ENCODE results near the gene RNF149. TPM values are rescaled to one million over a fixed set of nuclear protein-coding genes. Genes with fewer than 3 reads are reported as not detected.
"Not testable (repeated sequence)": the region's sequence is repeated elsewhere in the genome, so short reads cannot be mapped to it uniquely, and the experiment has no call there.

The RNF149 gene
- 10 to 100 TPM; 42.1 to 45.9 TPM for total RNA-seq

GRCh38 chr2:101308432-101309210, at the start of gene RNF149:
TSS of gene RNF149 (minus strand) at chr2:101308701. CDS start at chr2:101308588, 113 bp downstream.
- POLR2A ChIA-PET: interaction anchor here (0.6 to 2.3 kb wide), 8 partner anchors 8 to 1047 kb away, joined by 3 to 18 read pairs (median 6); partner anchors contain the start of genes CNOT11 and IL18R1
- CTCF ChIA-PET: interaction anchor here (0.6 to 1.5 kb wide), 3 partner anchors 19 to 55 kb away, joined by 3 to 4 read pairs (median 3); no protein-coding TSS in a partner anchor

GRCh38 chr2:101357376-101357775, 48.9 kb upstream of the RNF149 start:
- ChIA-PET CTCF (no interaction called here), POLR2A (no interaction called here)

GRCh38 chr2:101356521-101356920, 48.0 kb upstream of the RNF149 start:
- POLR2A ChIA-PET: no interaction called here
- CTCF ChIA-PET: no interaction called here

DNA sequence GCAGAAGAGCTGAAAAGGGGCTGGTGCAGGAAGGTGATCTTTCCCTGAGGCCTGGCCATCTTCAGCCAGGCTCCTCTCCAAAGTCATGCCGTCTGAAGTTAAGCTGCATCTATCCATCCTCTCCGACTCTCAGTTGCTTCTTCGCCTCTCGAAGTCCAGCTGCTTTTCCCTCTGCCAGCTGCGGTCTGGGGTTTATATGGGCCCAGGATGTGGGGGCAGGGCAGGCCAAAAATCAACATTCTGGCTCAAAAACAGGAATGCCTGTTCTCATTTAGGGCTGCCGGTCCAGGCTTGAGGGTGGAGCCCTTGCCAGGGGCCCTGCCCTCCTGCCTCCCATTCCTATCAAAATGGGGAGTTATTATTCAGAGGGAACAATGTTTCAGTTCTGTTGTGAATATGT, 47.6 kb upstream of the RNF149 start:
- CTCF ChIA-PET: no interaction called here
- POLR2A ChIA-PET: no interaction called here

DNA sequence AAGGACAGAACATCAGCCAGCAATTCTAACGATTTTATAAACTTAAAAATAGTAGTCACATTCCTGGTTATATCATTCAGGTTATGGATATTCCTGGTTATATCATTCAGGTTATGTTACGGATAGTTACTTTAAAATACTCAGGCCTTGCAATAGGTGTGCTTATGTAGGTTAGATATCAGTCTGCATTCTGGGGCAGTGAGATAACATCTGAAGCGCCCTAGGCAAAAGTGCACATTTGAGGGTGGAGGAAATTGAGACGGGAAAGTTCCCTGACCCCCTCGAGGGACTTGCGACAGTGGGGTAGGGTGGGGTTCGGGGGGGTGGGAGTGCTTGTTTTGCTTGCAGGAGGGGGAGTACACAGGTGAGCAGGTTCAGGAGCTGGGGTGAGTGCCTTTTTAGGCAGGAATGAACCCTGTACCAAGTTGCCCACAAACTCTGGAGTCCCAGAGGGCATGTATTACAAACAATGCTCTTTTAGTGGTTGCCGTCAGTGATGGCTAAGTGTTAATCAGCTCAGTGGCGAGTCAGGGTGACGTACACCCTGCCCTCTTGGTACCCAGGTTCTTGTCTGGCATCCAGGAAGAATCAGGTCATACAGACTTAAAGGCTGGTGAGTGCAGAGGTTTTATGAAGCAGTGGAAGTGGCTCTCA, 47.0 kb upstream of the RNF149 start:
- POLR2A ChIA-PET: no interaction called here
- CTCF ChIA-PET: interaction anchor here (0.6 kb wide), 1 partner anchor 46 kb away, joined by 3 read pairs; no protein-coding TSS in a partner anchor

- POLR2A ChIA-PET: no interaction called here
- CTCF ChIA-PET: interaction anchor here (0.6 kb wide), 1 partner anchor 45 kb away, joined by 3 read pairs; no protein-coding TSS in a partner anchor
Measured at GRCh38 chr2:101354420-101355311, 46.2 kb upstream of the RNF149 start.

DNA sequence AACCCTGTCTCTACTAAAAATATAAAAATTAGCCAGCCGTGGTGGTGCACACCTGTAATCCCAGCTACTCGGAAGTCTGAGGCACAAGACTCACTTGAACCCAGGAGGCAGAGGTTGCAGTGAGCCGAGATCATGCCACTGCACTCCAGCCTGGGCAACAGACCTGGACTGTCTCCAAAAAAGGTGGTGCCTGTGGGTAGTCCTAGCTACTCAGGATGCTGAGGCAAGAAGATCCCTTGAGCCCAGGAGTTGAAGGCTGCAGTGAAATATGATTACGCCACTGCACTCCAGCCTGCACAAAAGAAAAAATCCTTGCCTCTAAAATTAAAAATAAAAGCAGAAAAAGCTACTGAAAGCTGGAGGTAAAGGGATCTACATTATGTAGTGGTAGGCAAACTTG, 44.1 kb upstream of the RNF149 start:
- POLR2A ChIA-PET: not testable (repeated sequence)
- CTCF ChIA-PET: interaction anchor here (1.0 kb wide), 1 partner anchor 10 kb away, joined by 4 read pairs; no protein-coding TSS in a partner anchor

DNA sequence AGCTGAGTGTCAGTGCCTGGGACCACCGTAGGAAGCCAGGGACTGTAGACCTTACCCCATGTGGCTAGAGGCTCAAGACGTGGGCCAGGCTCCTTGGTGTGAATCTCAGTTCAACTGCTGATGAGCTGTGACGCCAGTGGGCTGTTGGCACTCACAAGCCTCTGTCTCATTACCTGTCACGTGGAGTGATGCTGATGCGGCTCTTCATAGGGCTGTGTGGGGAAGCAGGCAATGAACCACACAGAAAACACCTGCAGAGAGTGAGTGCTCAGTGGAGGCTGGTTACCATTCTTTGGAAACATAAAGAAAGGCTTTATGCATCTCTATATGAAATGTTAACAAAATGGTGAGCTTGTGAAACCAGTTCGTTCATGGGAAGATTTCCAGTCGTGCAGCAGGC, 42.7 kb upstream of the RNF149 start:
- ChIA-PET CTCF (interaction anchor here (1.3 kb wide), 2 partner anchors 9 to 36 kb away, joined by 3 to 4 read pairs; partner anchors contain the start of gene CREG2), POLR2A (no interaction called here)

DNA sequence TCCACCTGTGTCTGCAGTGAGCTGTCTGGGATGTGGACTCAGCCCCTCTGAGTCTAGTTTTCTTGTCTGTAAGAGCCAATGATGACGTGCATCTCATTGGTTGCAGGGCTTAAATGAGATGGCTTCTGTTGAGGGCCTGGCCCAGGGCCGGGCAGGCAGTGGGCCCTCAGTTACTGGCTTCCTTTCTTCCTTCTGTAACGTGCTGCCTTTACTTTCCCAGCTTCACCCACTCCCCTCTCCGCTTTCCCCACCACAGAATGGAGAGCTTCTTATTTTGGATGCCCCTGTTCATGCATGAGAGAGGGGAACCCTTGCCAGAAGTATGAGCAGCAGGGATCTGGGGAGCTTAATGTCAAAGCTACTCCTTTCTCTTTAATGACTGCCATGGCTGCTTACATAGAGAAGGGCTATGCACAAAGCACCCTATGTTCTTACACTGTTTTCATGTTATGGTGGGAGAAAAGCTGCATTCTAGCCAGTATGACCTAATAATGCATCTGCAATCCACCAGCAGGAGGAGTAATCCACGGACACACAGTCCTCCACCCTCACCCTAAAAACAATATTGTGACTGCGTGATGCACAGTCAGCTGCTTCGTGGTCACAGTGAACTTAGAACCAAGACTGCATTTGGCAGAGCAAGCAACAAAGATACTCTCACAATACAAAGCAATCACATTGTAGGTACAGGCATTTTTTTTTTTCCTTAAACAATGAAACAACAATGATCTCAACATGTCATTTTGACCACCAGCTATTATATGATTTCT, 41.6 kb upstream of the RNF149 start:
- ChIA-PET CTCF (interaction anchor here (1.0 to 1.5 kb wide), 5 partner anchors 12 to 47 kb away, joined by 3 to 4 read pairs (median 3); partner anchors contain the start of gene CREG2), POLR2A (interaction anchor here (0.7 kb wide), 1 partner anchor 21 kb away, joined by 5 read pairs; no protein-coding TSS in a partner anchor)

DNA sequence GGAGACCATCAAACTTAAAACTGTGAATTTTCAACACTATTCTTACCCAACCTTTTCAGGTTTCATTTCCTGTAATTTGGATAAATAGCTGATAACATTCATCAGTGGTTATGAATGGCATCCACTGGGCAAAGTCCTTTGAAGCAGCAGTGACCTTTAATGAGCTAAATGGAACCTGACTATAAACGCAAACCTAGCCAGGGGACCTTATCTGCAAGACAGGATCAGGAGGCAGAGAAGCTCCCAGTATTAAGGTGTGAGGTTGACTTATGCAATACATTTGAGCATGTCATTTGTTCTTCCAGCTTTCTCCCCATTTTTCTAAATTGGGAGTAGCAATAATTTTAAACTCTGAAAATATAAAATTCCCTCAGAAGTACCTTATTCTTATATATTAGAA, 40.4 kb upstream of the RNF149 start:
- CTCF ChIA-PET: interaction anchor here (0.5 to 1.5 kb wide), 3 partner anchors 23 to 316 kb away, joined by 3 to 4 read pairs (median 3); no protein-coding TSS in a partner anchor
- POLR2A ChIA-PET: no interaction called here

- ChIA-PET CTCF (no interaction called here), POLR2A (no interaction called here)
Measured at GRCh38 chr2:101346909-101347308, 38.4 kb upstream of the RNF149 start.

- POLR2A ChIA-PET: no interaction called here
- CTCF ChIA-PET: no interaction called here
Measured at GRCh38 chr2:101344137-101344536, 35.6 kb upstream of the RNF149 start.

DNA sequence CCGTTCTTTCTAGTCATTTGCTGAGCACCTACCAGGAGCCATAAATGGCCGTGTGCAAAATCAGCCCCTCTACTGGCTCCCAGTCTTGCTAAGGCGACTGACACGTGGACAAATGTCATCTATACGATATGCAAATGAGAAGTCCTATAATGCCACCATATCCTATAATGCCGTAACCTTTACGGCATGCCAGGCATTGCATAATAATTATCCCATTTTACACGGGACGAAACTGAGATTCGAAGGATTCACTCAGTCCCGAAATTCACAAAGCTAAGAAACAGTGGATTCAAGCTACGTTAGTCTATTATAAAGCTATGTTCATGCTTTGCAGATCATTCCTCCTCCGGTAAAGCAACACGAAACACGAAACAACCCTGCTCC, 34.1 kb upstream of the RNF149 start:
- POLR2A ChIA-PET: no interaction called here

DNA sequence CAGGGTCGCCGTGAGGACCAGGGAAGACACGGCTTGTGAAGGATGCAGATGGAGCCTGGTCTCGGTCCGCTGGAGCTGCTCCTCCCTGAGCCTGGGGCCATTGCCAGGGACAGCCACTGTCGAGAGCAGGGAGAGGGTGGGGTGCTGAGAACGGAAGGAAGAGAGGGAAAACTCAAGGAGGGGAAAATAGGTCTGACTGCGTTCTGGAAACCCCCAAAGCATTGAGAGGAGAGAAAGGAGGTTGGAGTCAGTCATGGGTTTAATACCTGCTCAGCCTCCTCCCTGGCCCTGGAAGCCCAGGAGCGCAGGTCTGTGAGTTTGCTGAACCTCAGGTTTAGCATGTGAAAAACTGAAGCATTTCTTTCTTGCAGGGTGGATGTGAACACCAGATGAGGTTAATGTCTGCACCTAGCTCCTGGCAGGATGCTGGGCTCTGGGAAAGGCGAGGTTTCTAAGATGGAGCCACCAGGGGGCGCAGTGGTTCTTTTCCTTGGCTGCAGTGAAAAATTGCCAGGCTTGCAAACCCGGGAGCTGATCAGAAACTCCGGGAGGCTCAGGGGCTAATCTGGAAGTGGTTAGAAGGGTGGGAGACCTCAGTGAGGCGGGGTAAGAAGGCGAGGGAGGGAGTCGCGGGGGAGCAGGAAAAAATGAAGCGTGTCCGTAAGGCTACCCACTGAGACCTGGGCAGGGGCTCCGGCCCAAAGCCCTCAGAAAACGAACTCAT, 33.6 kb upstream of the RNF149 start:
- CTCF ChIA-PET: interaction anchor here (0.6 to 2.0 kb wide), 21 partner anchors 9 to 537 kb away, joined by 3 to 11 read pairs (median 4); no protein-coding TSS in a partner anchor
- POLR2A ChIA-PET: interaction anchor here (0.6 kb wide), 1 partner anchor 66 kb away, joined by 3 read pairs; no protein-coding TSS in a partner anchor

More for the DNA sequence above, 34.1 kb upstream of the RNF149 start:
- CTCF ChIA-PET: interaction anchor here (0.6 to 2.0 kb wide), 18 partner anchors 9 to 536 kb away, joined by 3 to 11 read pairs (median 4); no protein-coding TSS in a partner anchor

DNA sequence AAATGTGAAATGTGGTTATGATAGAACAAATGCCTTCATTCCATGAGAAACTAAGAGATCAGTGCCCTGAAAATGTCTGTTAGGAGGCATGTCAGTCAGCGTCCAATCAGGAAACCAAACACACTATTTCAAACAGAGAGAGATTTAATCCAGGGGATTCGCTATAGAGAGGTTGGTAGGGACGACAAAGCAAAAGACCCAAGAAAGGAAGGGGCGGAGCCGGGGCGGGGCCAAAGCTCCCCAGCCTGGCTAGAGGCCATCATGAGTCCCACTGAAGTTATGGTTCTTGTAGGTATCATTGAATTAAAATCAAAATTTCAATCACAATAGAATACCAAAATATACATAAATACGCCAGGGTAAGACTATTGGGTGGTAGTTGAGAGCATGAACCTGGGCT, 32.9 kb upstream of the RNF149 start:
- ChIA-PET CTCF (interaction anchor here (0.8 to 2.0 kb wide), 15 partner anchors 8 to 537 kb away, joined by 3 to 11 read pairs (median 4); no protein-coding TSS in a partner anchor), POLR2A (interaction anchor here (0.6 kb wide), 1 partner anchor 67 kb away, joined by 3 read pairs; no protein-coding TSS in a partner anchor)

DNA sequence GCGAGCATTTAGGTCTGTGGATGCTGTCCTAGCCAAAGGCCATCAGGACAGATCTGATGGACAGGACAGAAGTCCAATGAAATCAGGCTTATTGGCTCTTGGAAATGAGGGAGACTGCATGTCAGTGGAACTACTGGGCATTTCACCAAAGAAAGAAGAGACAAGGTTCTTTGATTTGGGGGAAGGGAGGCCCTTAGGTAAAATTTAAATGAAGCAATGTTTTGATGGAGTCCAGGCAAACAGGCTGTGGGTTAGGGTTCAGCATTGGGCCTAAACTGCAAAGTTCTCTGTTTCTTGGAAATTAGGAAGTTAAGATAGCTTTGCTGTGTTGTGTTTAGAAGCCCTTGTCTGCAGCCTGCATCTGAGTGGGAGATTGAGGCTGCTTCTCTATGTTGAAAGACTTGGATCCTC, 31.6 kb upstream of the RNF149 start:
- CTCF ChIA-PET: interaction anchor here (0.7 kb wide), 1 partner anchor 169 kb away, joined by 3 read pairs; no protein-coding TSS in a partner anchor
- POLR2A ChIA-PET: interaction anchor here (0.7 kb wide), 1 partner anchor 32 kb away, joined by 5 read pairs; no protein-coding TSS in a partner anchor

DNA sequence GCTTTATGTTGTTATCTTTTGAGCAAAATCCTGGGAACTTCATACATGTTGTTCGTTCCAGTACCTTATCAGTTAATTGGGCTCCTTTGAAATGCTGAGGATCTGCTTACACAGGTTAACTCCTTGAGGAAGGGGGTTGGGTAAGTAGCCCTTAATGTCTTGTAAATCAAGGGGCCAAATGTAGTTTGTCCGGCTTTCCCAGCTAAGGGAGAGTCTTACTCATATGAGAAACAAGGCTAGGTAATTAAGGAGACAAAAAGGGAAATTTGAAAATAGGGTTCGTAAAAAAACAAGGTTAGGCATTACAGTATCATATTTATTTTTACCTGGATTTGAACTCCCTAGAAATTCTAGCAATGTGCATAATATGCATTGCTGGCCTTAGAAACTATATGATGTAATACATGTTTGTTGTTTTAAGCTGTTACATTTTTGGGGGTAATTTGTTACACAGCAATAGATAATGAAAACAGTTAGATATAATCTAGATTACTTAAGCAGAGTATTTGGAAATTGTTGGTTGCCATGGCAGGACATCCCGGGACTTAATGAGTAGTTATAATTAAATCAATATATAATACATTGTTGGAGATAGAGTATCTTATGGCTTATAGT, 30.9 kb upstream of the RNF149 start:
- ChIA-PET POLR2A (no interaction called here), CTCF (interaction anchor here (0.7 kb wide), 1 partner anchor 169 kb away, joined by 3 read pairs; no protein-coding TSS in a partner anchor)
